ENCODE measurements around the gene CLECL1.

DNA sequence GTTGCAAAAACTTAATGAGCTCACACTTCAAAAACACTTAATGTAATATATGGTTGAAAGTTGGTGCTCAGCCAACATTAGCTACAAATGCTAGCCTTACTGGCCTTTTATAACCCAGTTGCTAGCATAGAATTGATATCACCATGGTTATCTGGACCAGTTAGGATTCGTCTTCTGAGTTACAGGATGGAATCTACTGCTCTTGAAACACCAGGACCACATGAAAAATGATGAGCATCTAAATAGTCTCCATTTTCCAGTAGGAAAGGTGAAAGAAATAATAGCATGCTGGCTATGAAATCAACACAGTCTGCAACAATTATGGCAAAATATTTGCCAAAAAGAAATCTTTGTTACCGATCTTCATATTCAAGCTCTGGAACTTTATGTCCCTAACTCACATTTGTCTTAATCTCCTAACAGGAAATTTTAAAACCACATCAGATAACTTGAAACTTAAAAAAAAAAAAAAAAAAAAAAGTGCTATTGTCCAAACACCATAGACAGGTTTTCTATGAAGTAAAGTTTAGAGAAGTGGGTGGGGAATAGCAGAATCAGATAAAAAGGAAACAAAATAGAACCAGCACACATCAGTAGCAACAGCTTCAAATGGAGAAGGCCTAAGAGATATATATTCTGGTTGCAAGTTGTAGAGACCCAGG is 40.5 kb upstream of the CLECL1 start:
- TF ChIP-seq, protein P1, sequence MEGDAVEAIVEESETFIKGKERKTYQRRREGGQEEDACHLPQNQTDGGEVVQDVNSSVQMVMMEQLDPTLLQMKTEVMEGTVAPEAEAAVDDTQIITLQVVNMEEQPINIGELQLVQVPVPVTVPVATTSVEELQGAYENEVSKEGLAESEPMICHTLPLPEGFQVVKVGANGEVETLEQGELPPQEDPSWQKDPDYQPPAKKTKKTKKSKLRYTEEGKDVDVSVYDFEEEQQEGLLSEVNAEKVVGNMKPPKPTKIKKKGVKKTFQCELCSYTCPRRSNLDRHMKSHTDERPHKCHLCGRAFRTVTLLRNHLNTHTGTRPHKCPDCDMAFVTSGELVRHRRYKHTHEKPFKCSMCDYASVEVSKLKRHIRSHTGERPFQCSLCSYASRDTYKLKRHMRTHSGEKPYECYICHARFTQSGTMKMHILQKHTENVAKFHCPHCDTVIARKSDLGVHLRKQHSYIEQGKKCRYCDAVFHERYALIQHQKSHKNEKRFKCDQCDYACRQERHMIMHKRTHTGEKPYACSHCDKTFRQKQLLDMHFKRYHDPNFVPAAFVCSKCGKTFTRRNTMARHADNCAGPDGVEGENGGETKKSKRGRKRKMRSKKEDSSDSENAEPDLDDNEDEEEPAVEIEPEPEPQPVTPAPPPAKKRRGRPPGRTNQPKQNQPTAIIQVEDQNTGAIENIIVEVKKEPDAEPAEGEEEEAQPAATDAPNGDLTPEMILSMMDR (IDR thresholded peaks at IDR 0.05; ENCODE audit: poor library complexity, severe bottlenecking) = no peak
- no peak for TF ChIP-seq TAF1 (IDR thresholded peaks at IDR 0.05; ENCODE audit: low read depth)
